DND-41 (cell line): ENCODE results near the gene KLF3.

ENCODE experiments used
- ATAC-seq: fragments of 200-7000 bp; cut with Tn5 transposase; 3 replicates; pipeline ENCODE4 v1.9.1; 2021; ENCODE audit warnings: low read depth; ENCODE audit not compliant: insufficient read depth
- DNase-seq: peaks from one replicate; pipeline ENCODE4 v3.0.0-alpha.2; 2020
- H2AFZ ChIP-seq: 2 replicates; pipeline ENCODE4 v1.6.0; 2012; ENCODE audit warnings: low read depth, low read length
- H3K27ac ChIP-seq: 2 replicates; pipeline ENCODE4 v1.5.1; 2012; ENCODE audit warnings: low read length, inconsistent platforms
- H3K27me3 ChIP-seq: fragments of 200-600 bp; sonication (generic); 2 replicates; pipeline ENCODE4 v1.6.0; 2012; ENCODE audit warnings: low read length, mild to moderate bottlenecking, inconsistent platforms; ENCODE audit not compliant: insufficient read depth, poor library complexity
- H3K36me3 ChIP-seq: 2 replicates; pipeline ENCODE4 v1.5.1; 2012; ENCODE audit warnings: low read length, inconsistent platforms; ENCODE audit not compliant: insufficient read depth
- H3K4me1 ChIP-seq: 2 replicates; pipeline ENCODE4 v1.5.1; 2012; ENCODE audit warnings: mild to moderate bottlenecking, low read length; ENCODE audit not compliant: insufficient read depth
- H3K4me2 ChIP-seq: 2 replicates; pipeline ENCODE4 v1.6.0; 2012; ENCODE audit warnings: mild to moderate bottlenecking, moderate library complexity, low read length, inconsistent platforms; ENCODE audit not compliant: insufficient read depth
- H3K4me3 ChIP-seq, 2 experiments: fragments of 200-600 bp in 1 of 2; shearing (Covaris generic) in 1 of 2; 2 replicates each; pipeline ENCODE4 v1.5.1; 2012 to 2016; ENCODE audit warnings: inconsistent platforms in 2 of 2, low read length in 2 of 2, mild to moderate bottlenecking in 2 of 2, low read depth in 1 of 2, moderate library complexity in 1 of 2
- H3K79me2 ChIP-seq: 2 replicates; pipeline ENCODE4 v1.6.0; 2012; ENCODE audit warnings: low read length, inconsistent platforms; ENCODE audit not compliant: insufficient read depth
- H3K9ac ChIP-seq: 2 replicates; pipeline ENCODE4 v1.6.0; 2012; ENCODE audit warnings: low read depth, mild to moderate bottlenecking, inconsistent platforms, low read length, moderate library complexity
- H3K9me3 ChIP-seq: 2 replicates; pipeline ENCODE4 v1.5.1; 2012; ENCODE audit warnings: low read length, moderate library complexity, mild to moderate bottlenecking, inconsistent platforms; ENCODE audit not compliant: insufficient read depth, severe bottlenecking
- H4K20me1 ChIP-seq: 2 replicates; pipeline ENCODE4 v1.6.0; 2012; ENCODE audit warnings: low read length; ENCODE audit not compliant: insufficient read depth
- CTCF ChIP-seq: IDR thresholded peaks from 2 replicates; pipeline ENCODE4 v1.5.1; 2012; ENCODE audit warnings: borderline replicate concordance, low read length, moderate library complexity, mild to moderate bottlenecking; ENCODE audit not compliant: poor library complexity, severe bottlenecking; ENCODE audit errors: extremely low read depth
- EZH2 ChIP-seq: IDR thresholded peaks from 3 replicates; pipeline ENCODE4 v1.6.1; 2012; ENCODE audit warnings: borderline replicate concordance, low read depth, mild to moderate bottlenecking, moderate library complexity, low read length, inconsistent platforms; ENCODE audit not compliant: severe bottlenecking

KLF3 gene

DNA sequence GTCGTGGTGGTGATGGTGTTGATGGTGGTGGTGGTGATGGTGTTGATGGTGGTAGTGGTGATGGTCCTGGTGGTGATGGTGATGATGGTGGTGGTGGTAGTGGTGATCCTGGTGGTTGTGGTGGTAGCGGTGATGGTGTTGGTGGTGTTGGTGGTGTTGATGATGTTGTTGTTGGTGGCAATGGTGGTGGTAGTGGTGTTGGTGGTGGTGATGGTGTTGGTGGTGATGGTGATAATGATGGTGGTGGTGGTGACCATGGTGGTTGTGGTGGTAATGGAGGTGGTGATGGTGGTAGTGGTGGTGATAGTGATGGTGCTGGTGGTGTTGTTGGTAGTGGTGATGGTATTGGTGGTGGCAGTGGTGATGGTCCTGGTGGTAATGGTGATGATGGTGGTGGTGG lies 69.7 kb downstream of the KLF3 start:
- Histone ChIP-seq H2AFZ (no peak overlapping the region), H3K4me3 (no peak overlapping the region), H4K20me1 (no peaks in the 10 kb centered on the region), H3K79me2 (no peaks in the 10 kb centered on the region), H3K27me3 (no peaks in the 10 kb centered on the region), H3K27ac (no peak overlapping the region), H3K36me3 (no peaks in the 10 kb centered on the region), H3K9me3 (peaks cover 3% of the 10 kb centered on the region), H3K4me2 (no peak overlapping the region), H3K9ac (no peak overlapping the region), H3K4me1 (no peaks in the 10 kb centered on the region)
- no peak for DNase-seq
- TF ChIP-seq CTCF: no peak
- no peak for TF ChIP-seq EZH2
- ATAC-seq: no peak

DNA sequence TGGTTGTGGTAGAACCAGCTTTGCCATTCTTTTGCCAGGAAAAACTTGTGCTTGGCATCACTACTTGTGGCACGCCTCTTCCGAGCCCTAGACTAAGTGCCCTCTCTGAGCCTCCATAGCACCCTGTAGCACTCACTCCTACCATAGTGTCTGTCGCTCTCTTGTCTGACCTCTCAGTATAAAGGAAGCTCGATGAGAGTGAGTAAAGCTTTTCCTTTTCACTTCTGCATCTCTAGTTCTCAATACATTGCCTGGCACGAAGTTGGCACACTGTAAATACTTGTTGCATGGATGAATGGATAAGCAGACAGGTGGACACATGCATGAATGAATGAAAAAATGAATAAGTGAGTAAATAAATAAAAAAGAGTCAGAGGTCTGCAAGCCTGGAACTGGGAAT lies 70.4 kb downstream of the KLF3 start:
- no peaks in the 10 kb centered on the region for H3K4me1 ChIP-seq
- H3K4me3 ChIP-seq: no peak overlapping the region
- DNase-seq: no peak
- no peak overlapping the region for H3K27ac ChIP-seq
- H3K79me2 ChIP-seq: no peaks in the 10 kb centered on the region
- H3K27me3 ChIP-seq: no peaks in the 10 kb centered on the region
- H3K9ac ChIP-seq: no peak overlapping the region
- H3K36me3 ChIP-seq: no peaks in the 10 kb centered on the region
- no peak overlapping the region for H2AFZ ChIP-seq
- peaks cover 3% of the 10 kb centered on the region for H3K9me3 ChIP-seq
- H3K4me2 ChIP-seq: no peak overlapping the region
- no peaks in the 10 kb centered on the region for H4K20me1 ChIP-seq
- ATAC-seq: no peak
- TF ChIP-seq EZH2 (no peak), CTCF (no peak)

DNA sequence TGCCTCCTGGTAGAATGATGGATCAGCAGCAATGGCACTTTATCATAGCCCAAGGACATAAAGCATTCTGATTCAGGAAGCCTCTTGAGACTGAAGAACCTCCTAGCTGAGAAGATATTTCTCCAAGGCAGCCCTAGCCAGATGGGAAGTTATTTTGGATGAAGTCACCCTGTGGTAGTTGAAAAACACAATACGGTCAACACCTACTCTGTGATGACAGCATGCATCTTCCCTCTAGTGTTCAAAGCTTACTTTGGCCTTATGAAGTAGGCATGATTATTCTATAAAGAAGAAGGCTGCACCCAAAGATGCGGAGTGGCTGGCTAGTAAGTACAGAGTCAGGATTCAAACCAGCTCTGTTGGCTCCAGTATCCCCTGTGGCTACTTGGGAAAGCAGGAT lies 70.9 kb downstream of the KLF3 start:
- H2AFZ ChIP-seq: no peak overlapping the region

More for the DNA sequence above, 70.9 kb downstream of the KLF3 start:
- TF ChIP-seq CTCF (no peak), EZH2 (no peak)
- no peaks in the 10 kb centered on the region for H3K27me3 ChIP-seq
- no peaks in the 10 kb centered on the region for H4K20me1 ChIP-seq
- no peak overlapping the region for H3K4me3 ChIP-seq
- no peaks in the 10 kb centered on the region for H3K4me1 ChIP-seq
- peaks cover 3% of the 10 kb centered on the region for H3K9me3 ChIP-seq
- H3K36me3 ChIP-seq: no peaks in the 10 kb centered on the region
- H3K27ac ChIP-seq: no peak overlapping the region
- DNase-seq (no peak), ATAC-seq (no peak)
- no peak overlapping the region for H3K4me2 ChIP-seq
- no peak overlapping the region for H3K9ac ChIP-seq
- H3K79me2 ChIP-seq: no peaks in the 10 kb centered on the region
